Activated T-helper 2 cell treated with anti-CD3 and anti-CD28 coated beads, Interferon-gamma antibody, Interleukin-2, Interleukin-4, amounts not matched to agents 10 μg/mL and 5 μg/mL and 100 μg/mL, durations not matched to agents 14 hours and 24 hours and 36 hours (primary cell): ENCODE measurements around the gene C12orf56. TPM values are rescaled to one million over a fixed set of nuclear protein-coding genes. Genes with fewer than 3 reads are reported as not detected.
"Not testable (repeated sequence)": the region's sequence is repeated elsewhere in the genome, so short reads cannot be mapped to it uniquely, and the experiment has no call there.

ENCODE experiments used
- DNase-seq: peaks from one replicate; pipeline ENCODE4 v3.0.0; 2021; ENCODE audit warnings: low spot score
- H3K27ac Mint-ChIP-seq: one replicate; pipeline ENCODE4 v1.8.0; 2021; ENCODE audit warnings: mixed read lengths
- H3K27me3 Mint-ChIP-seq: one replicate; pipeline ENCODE4 v1.8.0; 2021; ENCODE audit warnings: low read depth, mixed read lengths
- H3K36me3 Mint-ChIP-seq: one replicate; pipeline ENCODE4 v1.8.0; 2021; ENCODE audit warnings: low read depth, mixed read lengths
- H3K4me1 Mint-ChIP-seq: one replicate; pipeline ENCODE4 v1.8.0; 2021; ENCODE audit warnings: low read depth, mixed read lengths
- H3K4me3 Mint-ChIP-seq: one replicate; pipeline ENCODE4 v1.8.0; 2021; ENCODE audit warnings: low read depth, mild to moderate bottlenecking, moderate library complexity, mixed read lengths
- H3K9me3 Mint-ChIP-seq: one replicate; pipeline ENCODE4 v1.8.0; 2021; ENCODE audit warnings: mixed read lengths
- intact Hi-C: fragments of 100-400 bp; cut with micrococcal nuclease; formaldehyde crosslinking; loops from one replicate; pipeline ENCODE4 v1.15.1; 2023
- total RNA-seq: library from RNA; stranded (reverse); gene quantifications from 2 replicates; pipeline ENCODE4 v1.2.3, GENCODE V29; 2022

Gene C12orf56
- total RNA-seq, 1 donor from 2014 or later, result not detected

- Mint-ChIP-seq H3K9me3 (no peaks in the 10 kb centered on the region), H3K36me3 (no peaks in the 10 kb centered on the region), H3K4me3 (no peak overlapping the region), H3K27me3 (peaks cover 1% of the 10 kb centered on the region), H3K27ac (no peak overlapping the region), H3K4me1 (no peaks in the 10 kb centered on the region)
- DNase-seq, result no peak
- intact Hi-C loops, result no loop called here
Observed at GRCh38 chr12:64325055-64325454, 65.5 kb downstream of the C12orf56 start.

GRCh38 chr12:64323476-64324225 lies 66.9 kb downstream of the C12orf56 start:
- H3K27ac Mint-ChIP-seq, result no peak overlapping the region
- no peaks in the 10 kb centered on the region for H3K4me1 Mint-ChIP-seq
- H3K27me3 Mint-ChIP-seq, result no peaks in the 10 kb centered on the region
- H3K36me3 Mint-ChIP-seq, result no peaks in the 10 kb centered on the region
- H3K4me3 Mint-ChIP-seq, result no peak overlapping the region
- H3K9me3 Mint-ChIP-seq, result no peaks in the 10 kb centered on the region
- no peak for DNase-seq
- intact Hi-C loops, result no loop called here

DNA sequence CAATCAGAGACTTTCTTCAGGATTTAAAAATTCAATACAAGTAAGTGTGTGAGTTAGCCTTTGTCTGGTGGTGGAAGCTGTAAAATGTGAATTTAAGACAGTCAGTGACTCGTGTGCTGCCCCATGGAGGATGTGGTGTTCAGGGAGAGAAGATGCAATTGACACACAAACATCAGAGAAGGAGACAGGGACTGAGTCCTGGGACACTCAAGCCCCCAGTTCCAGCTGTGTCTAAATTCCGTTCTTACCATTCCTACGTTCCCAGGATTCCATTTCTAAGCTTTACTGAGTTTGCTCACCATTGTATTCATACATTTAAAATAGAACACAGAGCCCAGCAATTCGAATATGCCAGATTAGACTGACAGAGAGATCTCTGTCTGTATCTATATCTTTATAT lies 67.6 kb downstream of the C12orf56 start:
- H3K36me3 Mint-ChIP-seq, result no peaks in the 10 kb centered on the region
- H3K27ac Mint-ChIP-seq, result no peak overlapping the region
- no peaks in the 10 kb centered on the region for H3K4me1 Mint-ChIP-seq
- intact Hi-C loops, result no loop called here
- no peaks in the 10 kb centered on the region for H3K9me3 Mint-ChIP-seq
- DNase-seq, result no peak
- no peaks in the 10 kb centered on the region for H3K27me3 Mint-ChIP-seq
- H3K4me3 Mint-ChIP-seq, result no peak overlapping the region

GRCh38 chr12:64320611-64321010 lies 69.9 kb downstream of the C12orf56 start:
- Mint-ChIP-seq H3K27ac (no peak overlapping the region), H3K9me3 (no peaks in the 10 kb centered on the region), H3K4me1 (no peaks in the 10 kb centered on the region), H3K27me3 (no peaks in the 10 kb centered on the region), H3K4me3 (no peak overlapping the region), H3K36me3 (no peaks in the 10 kb centered on the region)
- no peak for DNase-seq
- intact Hi-C loops, result no loop called here

- H3K9me3 Mint-ChIP-seq, H3K27me3 Mint-ChIP-seq, H3K27ac Mint-ChIP-seq, H3K36me3 Mint-ChIP-seq, intact Hi-C loops, DNase-seq, H3K4me3 Mint-ChIP-seq, H3K4me1 Mint-ChIP-seq: not testable (repeated sequence)
Observed at GRCh38 chr12:64319540-64320225, 70.9 kb downstream of the C12orf56 start.

DNA sequence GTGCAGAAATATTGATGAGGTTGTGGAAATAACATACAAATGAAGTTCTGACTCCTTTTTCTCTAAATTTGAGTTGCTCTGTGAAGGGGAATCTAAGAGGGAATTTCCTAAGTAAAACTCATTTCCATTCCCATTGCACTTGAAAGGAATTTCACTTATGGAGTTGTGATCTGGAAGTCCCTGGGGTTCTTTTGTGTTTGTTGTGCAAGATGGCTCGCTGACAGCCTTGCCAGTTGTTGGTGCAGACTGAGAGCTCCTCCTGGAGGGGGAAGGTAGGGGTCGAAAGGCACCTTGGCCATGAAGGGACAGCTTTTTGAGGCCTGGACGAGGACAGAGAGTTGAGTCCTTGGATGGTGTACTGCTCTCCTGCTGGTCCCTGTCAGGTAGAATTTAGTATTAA lies 72.0 kb downstream of the C12orf56 start:
- Mint-ChIP-seq H3K4me1 (no peaks in the 10 kb centered on the region), H3K4me3 (no peak overlapping the region), H3K27me3 (no peaks in the 10 kb centered on the region), H3K36me3 (no peaks in the 10 kb centered on the region), H3K27ac (no peak overlapping the region), H3K9me3 (no peaks in the 10 kb centered on the region)
- intact Hi-C loops, result no loop called here
- DNase-seq, result no peak

- DNase-seq, result no peak
- Mint-ChIP-seq H3K27me3 (no peaks in the 10 kb centered on the region), H3K27ac (no peak overlapping the region), H3K4me3 (no peak overlapping the region), H3K4me1 (no peaks in the 10 kb centered on the region), H3K9me3 (no peaks in the 10 kb centered on the region), H3K36me3 (no peaks in the 10 kb centered on the region)
- intact Hi-C loops, result no loop called here
Observed at GRCh38 chr12:64311877-64312276, 78.7 kb downstream of the C12orf56 start.

GRCh38 chr12:64304571-64304970 lies 86.0 kb downstream of the C12orf56 start:
- intact Hi-C loops, result no loop called here
- H3K4me1 Mint-ChIP-seq, result no peaks in the 10 kb centered on the region
- H3K27me3 Mint-ChIP-seq, result peaks cover 22% of the 10 kb centered on the region
- H3K9me3 Mint-ChIP-seq, result no peaks in the 10 kb centered on the region
- H3K36me3 Mint-ChIP-seq, result no peaks in the 10 kb centered on the region
- DNase-seq, result no peak
- no peak overlapping the region for H3K27ac Mint-ChIP-seq
- H3K4me3 Mint-ChIP-seq, result no peak overlapping the region

DNA sequence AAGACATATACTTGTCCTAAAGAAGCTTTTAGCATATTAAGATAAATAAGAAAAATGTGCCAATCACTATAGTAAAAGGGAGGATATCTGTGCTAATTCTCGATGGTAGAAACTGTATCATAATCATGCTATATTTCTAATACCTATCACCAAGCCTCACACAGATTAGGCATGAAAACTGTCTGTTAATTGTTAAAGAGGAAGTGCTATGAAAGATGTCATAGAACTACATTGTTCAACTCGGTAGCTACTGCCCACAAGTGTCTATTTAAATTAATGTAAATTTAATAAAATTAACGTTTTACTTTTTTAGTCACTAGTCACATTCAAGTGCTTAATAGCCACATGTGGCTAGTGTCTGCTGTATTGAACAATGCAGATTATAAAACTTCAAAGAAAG lies 90.9 kb downstream of the C12orf56 start:
- H3K27me3 Mint-ChIP-seq, result peaks cover 35% of the 10 kb centered on the region
- no peak for DNase-seq
- H3K36me3 Mint-ChIP-seq, result no peaks in the 10 kb centered on the region
- no peaks in the 10 kb centered on the region for H3K9me3 Mint-ChIP-seq
- intact Hi-C loops, result no loop called here
- no peak overlapping the region for H3K4me3 Mint-ChIP-seq
- no peak overlapping the region for H3K27ac Mint-ChIP-seq
- peaks cover under 1% of the 10 kb centered on the region for H3K4me1 Mint-ChIP-seq

- H3K36me3 Mint-ChIP-seq, result no peaks in the 10 kb centered on the region
- intact Hi-C loops, result no loop called here
- no peak for DNase-seq
- peaks cover 29% of the 10 kb centered on the region for H3K27me3 Mint-ChIP-seq
- peaks cover 4% of the 10 kb centered on the region for H3K4me1 Mint-ChIP-seq
- H3K4me3 Mint-ChIP-seq, result no peak overlapping the region
- H3K27ac Mint-ChIP-seq, result no peak overlapping the region
- H3K9me3 Mint-ChIP-seq, result no peaks in the 10 kb centered on the region
Observed at GRCh38 chr12:64296301-64296700, 94.3 kb downstream of the C12orf56 start.

GRCh38 chr12:64293654-64294364 lies 96.7 kb downstream of the C12orf56 start:
- intact Hi-C loops, result loop anchor here (5.0 kb wide), 1 partner anchor 93 kb away; no protein-coding TSS in a partner anchor
- no peak for DNase-seq
- no peak overlapping the region for H3K27ac Mint-ChIP-seq
- H3K4me3 Mint-ChIP-seq, result no peak overlapping the region
- H3K27me3 Mint-ChIP-seq, result peaks cover 14% of the 10 kb centered on the region
- no peaks in the 10 kb centered on the region for H3K9me3 Mint-ChIP-seq
- H3K4me1 Mint-ChIP-seq, result peaks cover 4% of the 10 kb centered on the region
- H3K36me3 Mint-ChIP-seq, result no peaks in the 10 kb centered on the region

DNA sequence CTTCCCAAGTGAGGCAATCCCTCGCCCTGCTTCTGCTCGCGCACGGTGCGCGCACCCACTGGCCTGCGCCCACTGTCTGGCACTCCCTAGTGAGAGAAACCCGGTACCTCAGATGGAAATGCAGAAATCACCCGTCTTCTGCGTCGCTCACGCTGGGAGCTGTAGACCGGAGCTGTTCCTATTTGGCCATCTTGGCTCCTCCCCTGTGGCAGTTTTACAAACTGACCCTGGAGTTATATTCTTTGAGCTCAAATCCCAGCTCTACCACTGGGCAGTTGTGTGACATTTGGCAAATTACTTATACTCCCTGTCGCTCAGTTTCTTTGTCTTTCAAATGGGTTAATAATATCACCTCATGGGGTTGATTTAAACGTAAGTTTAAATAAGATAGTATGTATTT lies 97.4 kb downstream of the C12orf56 start:
- not testable (repeated sequence) for DNase-seq, H3K4me1 Mint-ChIP-seq, H3K4me3 Mint-ChIP-seq, H3K9me3 Mint-ChIP-seq, H3K27ac Mint-ChIP-seq, H3K36me3 Mint-ChIP-seq
- peaks cover 13% of the 10 kb centered on the region for H3K27me3 Mint-ChIP-seq
- intact Hi-C loops, result loop anchor here (5.0 kb wide), 1 partner anchor 94 kb away; no protein-coding TSS in a partner anchor

DNA sequence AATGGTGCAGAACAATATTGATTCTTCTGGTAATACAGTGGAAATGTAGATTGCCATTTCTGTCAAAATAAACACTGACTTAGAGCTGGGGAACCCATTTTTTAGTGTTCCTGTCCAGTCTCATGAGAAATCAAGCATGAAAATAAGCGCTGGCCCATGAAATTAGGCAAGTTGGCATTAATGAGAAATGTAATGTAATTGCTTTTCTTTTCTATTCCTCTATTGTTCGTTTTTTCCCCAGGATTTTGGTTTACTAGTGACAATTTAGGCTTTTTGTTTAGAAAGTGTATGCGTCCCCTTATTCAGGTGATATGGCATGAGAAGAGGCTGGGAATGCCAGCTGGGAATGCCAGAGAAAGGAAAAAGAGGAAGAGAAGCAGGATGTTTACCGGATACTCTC lies 104.0 kb downstream of the C12orf56 start:
- H3K36me3 Mint-ChIP-seq, result no peaks in the 10 kb centered on the region
- no peak overlapping the region for H3K4me3 Mint-ChIP-seq
- peaks cover 16% of the 10 kb centered on the region for H3K27me3 Mint-ChIP-seq
- no peak for DNase-seq
- H3K27ac Mint-ChIP-seq, result no peak overlapping the region
- no peaks in the 10 kb centered on the region for H3K9me3 Mint-ChIP-seq
- H3K4me1 Mint-ChIP-seq, result no peaks in the 10 kb centered on the region
- intact Hi-C loops, result no loop called here
